GM21529 (cell line): ENCODE data around the gene HDAC9.

Experiments used
- ATAC-seq: cut with Tn5 transposase; IDR thresholded peaks from one replicate; pipeline ENCODE4 v1.9.1; 2021; ENCODE audit not compliant: unreplicated experiment

HDAC9 gene

DNA sequence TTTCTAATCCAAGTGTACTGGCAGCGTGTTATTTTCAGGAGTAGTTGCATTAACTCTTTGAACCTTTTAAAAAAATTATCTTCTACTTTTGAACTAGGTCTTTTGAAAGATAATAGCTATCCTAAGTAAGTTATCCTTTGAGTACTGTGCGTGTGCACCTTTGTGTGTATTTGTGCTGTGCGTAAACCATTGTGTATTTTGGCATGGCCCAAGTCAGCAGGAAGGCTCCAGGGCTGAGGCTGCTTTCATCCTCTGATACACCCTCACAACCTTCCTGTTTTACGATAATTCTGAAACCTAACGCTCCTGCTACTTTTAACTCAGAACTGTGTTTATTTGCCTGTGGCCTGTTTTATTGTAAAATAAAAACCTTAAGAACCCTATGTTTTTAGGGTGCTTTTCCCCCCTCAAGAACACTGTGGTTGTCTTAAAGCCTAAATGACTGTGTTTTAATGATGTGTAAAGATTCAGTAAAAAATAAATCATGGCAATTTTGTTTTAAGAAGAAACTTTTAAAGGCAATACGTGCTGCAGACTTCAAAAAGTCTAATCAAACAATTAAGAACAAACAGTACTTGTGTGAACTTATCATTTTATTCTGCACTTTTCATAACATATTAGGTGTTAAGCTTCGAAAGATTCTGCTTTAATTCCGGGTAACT is 57.5 kb downstream of the HDAC9 start:
- ATAC-seq, result no peak

DNA sequence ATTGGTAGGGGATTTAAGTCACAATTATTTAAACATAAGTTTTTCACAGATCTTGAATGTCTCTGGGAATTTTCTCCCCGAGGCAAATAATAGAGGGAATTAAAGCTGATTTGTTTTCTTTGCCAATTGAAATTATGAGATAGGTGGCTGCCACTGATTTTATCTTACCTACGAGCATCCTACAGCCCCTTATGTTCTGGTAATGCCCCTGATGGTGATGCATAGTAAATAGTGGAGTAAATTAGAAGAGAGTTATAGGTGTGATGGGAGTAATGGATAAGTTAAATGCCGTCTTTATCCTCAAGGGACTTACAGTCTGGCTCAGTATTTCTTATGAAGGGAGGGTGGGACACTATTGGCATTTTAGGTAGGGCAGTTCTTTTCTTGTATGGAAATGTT is 58.1 kb downstream of the HDAC9 start:
- no peak for ATAC-seq

DNA sequence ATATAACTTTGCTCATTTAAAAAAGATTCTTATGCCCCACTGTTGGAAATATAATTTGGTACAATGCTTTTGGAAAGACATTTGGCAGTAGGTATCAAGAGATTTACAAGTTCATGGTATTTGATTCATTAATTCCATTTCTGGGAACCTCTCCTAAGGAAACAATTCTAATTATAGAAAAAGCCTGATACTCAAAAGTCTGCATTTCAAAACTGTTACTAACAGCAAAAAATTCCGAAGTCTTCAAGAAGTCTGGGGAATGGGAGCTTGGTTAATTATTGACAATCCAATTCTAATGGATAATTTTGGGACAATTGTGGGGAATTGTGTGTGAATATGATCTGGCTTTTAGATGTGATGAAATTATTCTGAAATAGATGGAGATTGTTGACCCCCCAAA is 59.6 kb downstream of the HDAC9 start:
- no peak for ATAC-seq

DNA sequence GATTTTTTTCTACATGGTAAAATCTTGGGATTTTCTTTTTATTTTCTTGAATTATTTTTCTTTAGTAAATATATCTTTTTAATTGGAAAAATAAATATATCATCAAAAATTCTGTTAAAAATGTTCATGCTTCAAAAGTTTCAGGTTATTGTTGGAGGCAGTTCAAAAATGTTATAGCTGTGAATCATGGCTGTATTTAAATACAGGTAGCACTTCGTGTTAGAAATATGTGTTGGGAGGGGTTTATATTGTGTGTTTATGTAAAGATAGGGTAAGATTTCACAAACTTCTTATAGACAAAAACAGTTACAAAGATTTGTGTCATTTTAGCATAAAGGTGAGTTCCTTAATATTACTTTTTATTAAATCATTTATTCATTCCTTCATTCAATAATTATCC is 60.4 kb downstream of the HDAC9 start:
- no peak for ATAC-seq

DNA sequence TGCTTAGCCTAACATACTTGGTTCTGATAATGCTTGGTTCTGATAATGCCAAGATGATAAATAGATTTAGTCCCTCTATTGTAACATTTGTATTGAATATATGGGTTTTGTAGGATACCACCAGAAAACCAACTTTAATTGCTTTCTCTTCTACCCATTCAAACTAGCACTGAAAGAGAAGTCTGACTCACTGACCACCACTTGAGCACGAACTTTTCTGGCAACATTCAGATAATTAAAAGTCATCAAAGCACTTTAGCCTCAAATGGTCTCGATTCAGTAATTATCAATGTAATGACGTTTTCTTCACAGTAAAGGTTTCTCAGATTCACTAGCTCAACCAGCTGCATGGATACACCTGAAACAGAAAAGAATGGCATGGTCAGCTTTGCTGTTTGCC is 63.0 kb downstream of the HDAC9 start:
- no peak for ATAC-seq

DNA sequence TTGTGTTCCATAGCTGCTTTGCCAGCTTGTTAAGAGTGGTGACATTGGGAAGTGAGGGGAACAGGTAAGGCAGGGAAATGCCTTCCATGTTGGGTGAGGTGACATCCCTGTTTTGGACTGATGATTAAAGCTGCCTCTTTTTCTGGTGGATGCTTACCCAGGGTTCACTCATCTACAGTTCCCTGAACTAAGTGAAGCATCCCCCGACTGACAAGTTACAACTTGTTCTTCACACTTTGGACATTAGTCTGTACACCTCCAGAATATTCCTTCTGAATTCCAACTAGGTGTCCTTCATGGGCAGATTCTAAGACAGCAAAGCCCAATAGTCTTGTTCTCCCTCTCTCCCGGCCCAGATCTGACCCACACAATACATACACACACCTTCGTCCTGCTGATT is 63.4 kb downstream of the HDAC9 start:
- ATAC-seq, result no peak

DNA sequence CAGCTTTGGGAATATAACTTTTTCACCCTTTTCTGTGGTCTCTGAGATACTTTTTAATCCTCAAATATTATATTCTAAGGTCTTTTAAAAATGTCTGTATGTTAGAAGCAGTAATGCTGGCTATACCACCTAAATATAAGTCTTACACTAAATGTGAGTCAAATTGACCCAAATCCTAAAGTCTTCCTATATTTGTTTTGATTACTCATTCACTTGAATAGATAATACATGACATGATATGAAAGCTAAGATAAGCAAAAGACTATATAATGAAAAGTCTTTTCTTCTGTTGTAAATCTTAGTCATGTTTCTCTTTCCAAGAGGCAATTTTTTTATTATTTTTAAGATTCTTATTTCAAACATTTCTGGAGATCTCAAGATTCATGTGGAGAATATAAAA is 64.2 kb downstream of the HDAC9 start:
- ATAC-seq, result no peak

DNA sequence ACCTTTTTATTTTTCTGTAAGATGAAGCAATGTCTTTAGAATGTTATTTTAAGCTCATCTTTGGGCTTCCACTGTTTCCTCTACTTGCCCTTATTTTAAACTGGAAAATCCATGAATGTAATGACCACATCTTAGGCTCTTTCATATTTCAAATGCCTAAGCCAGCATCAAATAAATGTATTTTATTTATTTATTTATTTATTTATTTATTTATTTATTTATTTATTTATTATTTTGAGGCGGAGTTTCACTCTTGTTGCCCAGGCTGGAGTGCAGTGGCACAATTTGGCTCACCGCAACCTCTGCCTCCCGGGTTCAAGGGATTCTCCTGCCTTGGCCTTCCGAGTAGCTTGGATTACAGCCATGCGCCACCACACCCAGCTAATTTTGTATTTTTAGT is 69.2 kb downstream of the HDAC9 start:
- no peak for ATAC-seq

DNA sequence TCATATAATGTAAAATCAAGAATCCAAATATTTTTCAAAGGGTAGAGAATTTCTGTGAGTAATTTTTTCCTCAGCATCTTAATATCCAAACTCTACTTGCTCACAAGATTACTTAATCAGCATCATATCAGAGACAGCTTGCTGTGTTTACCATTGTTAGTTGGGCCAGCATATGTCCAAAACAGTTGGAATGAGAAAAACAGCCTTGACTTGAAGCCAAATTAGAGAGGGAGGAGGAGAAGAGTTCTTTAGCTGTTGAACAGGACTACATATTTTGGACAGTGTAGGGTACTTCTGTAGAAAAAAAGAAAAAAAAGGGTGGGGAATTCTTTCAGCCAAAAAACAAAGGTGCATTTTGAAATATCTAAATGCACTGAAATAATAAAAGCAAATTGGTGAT is 69.8 kb downstream of the HDAC9 start:
- no peak for ATAC-seq

DNA sequence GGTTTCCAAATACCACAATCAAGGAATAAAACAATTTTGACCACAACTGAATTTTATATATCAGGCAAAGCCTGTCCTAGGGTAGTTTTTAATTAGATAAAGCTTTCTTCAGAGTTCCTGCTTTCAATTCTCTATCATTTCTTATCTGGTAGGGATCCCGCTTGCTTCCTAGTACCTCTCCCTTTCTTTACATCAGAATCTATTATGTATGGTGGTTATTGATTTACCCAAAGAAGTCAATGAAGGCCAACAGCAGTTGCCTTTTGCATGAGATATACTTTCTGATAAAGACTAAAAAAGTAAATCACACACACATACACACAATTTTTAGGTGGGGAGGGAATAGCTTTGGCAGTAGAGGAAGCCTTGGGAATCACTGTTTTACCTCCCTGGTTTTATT is 70.7 kb downstream of the HDAC9 start:
- no peak for ATAC-seq

DNA sequence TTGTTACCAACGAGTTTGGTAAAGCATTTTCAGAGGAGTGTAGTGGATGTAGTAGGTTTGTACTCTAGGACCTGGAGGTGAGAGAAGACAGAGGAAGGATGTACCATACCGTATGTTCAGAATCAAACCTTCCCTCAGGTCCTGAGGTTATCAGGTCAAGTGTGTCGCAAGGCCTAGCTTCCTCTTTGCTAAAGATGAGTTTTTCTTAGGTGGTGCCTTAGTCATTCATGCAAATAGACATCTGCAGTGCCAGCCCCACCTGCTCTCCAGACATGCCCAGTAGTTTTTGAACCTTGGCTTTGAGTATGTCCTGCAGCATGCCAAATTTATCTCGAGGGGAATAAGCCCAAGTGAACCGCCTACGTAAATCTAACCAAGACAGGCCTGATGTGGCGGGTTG is 71.3 kb downstream of the HDAC9 start:
- peak; percentile 95 for ATAC-seq

DNA sequence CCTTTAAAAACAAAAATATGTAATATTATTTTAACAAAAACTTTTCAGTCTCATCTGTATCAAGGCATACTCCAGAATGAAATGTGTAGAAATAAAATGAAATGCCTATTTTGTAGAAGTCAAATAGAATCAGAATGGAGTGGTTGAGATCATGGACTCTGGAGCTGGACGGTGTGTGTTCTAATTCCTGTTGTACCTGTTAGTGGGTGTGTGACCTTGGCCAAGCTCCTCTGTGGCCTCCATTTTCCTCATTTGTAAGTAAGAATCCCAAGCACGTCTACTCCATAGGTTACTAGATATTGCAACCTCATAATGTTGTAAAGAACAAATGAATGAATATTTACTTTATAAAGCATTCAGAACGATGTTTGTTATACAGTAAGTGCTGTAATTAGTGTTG is 74.9 kb downstream of the HDAC9 start:
- ATAC-seq, result no peak

DNA sequence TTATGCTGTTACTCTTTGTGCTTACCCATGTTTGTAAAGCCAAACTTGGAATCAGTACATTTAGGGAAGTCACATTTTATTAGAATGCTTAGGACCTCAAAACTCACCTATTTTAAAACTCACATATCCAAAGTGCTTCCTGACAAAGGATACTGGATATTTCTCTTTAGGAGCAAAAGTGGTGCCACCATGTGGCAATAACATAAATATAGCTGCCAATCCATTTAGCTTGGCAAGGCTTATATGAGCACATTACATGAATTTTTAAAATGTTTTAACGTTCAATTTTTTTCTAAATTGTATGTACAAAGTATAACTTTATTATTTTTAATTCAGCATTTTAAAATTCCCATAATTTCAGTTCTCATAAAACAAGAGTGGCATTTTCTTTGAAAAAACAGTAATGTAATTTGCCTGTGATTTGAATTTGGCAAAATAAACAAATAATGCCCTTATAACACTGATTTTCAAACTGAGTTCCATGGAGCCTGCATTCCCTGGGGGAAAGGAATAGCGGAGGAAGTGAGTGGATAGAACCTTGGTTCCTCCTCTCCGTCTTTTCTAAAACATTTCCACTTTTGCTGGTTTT is 75.4 kb downstream of the HDAC9 start:
- no peak for ATAC-seq

DNA sequence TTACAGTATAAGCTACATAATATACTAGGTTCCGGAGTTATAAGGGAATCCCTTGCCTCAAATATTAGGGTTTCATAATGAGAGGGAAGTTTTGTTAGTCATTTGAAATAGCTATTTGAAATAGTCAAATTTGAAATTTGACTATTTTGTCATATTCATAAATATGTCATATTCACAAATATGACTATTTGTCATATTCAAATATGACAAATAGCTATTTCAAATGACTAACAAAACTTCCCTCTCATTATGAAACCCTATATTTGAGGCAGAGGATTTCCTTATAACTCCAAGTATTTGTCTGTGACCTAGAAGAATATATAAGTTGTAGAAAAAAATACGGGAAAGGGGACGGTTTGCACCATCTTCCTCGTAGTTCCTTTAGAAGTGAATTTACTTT is 76.6 kb downstream of the HDAC9 start:
- no peak for ATAC-seq

DNA sequence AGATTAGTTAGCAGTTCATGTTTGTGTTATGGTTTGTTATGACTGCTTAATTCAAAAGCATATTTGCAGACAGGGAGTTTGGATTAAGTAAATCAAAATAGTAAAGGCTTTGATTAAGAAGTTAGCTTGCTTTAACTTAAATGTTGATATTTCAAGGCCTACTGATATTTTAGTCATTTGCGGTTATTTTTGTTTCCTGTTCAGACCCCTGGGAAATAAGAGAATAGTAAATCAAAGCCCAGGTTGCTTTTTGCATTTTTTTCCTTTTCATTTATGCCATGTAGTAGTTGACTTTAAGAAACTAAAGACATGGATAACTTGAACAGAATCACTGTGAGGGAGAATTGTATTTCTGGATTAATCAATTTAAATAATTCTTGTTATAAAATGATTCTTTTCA is 77.3 kb downstream of the HDAC9 start:
- no peak for ATAC-seq

DNA sequence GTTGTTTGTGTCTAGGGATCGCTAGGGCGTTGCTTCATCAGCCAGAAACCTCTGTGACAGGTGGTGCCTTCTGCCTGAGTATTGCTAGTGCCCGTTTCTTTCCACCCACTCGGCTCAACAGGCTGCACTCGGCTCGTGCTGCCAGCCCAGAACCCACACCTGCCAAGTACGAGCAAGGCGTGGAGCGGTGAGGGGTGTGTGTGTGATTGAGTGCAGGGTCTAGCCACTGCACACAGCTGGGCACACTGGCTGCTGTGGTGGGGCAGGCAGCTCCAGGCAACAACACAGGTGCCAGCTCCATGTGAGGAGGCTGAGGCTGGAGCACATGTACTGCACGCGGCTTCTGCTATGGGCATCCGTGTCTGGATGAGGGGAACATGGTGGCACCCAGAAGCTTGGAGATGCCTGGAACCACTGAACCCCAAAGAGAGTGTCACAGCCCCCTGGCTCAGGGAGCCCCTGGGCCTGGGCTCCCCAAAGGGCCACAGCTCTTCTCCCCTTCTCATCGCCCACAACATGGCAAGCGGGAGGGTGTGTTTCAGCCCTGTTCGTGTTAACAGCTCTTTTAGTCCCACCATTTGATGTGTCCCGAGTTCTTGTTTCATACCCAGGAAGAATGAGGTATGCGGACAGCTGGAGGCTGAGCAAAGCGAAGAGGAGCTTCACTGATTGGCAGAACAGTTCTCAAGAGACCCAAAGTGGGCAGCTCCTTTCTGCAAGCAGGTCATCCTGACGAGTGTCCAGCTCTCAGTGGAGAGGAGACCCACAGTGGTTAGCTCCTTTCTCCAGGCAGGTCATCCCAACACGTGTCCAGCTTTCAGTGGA is 78.1 kb downstream of the HDAC9 start:
- no peak for ATAC-seq

DNA sequence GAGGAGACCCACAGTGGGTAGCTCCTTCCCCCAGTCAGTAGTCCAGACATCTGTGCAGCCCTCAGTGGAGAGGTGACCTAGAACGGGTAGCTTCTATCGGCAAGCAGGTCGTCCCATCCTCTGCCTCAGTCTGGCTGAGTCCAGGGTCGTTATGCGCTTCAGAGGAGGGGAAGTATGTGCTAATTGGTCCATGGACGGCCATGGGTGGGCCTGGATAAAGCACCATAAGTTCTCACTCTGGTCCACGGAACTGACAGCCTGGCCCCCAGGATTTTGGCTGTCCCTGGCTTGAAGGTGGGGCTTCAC is 78.6 kb downstream of the HDAC9 start:
- no peak for ATAC-seq

DNA sequence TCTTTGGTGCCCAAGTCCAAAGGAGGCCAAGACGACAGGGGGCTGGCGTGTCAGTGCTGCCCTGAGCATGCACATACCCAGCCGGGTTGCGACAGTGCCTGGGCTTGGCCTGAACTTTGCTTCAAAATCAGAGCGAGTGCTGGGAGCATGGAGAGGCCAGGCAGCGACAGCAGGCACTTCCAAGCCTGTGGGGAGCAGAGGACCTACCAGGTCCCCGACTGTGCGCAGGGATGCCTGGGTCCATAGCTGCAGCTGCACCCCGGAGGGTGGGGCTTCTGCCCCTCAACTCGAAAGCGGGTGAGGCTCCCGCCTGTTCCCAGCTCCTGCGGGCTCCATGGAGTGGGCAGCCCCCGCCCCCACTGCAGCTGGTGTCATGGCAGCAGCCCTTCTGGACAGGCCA is 79.1 kb downstream of the HDAC9 start:
- no peak for ATAC-seq

DNA sequence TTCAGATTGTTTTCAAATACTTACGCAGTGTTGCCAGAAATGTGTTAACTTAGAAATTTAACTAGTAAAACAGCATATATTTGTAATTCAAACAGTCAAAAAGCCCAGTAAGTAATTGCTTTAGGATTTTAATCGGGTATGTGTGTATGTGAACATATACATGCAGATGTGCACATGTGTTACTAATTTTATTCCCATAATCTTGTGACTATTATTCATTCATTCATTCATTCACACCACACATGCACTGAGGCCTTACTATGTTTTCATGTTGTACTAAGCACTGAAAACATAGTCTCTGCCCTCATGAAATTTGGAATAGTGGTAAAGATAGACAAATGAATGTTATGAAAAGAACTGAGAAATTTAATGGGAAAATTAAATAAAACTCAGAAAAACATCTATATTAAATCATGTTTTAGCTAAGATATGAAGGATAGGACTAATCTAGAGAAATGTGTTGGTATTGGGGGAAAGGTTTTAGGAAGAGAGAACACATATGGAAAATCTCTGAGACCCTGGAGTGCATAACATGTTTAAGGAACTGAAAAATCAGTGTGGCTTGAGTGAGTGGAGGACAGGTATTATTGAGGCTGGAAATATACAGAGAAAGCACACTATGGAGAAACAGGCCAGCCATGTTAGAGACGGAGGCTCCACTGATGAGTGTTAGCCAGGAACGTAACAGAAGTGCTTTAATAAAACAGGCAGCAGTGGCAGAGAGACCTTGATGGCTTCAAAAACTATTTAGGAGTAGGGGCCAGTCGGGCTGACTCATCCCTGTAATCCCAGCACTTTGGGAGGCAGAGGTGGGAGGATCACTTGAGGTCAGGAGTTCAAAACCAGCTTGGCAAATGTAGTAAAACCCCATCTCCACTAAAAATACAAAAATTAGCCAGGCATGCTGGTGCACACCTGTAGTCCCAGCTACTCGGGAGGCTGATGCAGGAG is 80.3 kb downstream of the HDAC9 start:
- no peak for ATAC-seq

DNA sequence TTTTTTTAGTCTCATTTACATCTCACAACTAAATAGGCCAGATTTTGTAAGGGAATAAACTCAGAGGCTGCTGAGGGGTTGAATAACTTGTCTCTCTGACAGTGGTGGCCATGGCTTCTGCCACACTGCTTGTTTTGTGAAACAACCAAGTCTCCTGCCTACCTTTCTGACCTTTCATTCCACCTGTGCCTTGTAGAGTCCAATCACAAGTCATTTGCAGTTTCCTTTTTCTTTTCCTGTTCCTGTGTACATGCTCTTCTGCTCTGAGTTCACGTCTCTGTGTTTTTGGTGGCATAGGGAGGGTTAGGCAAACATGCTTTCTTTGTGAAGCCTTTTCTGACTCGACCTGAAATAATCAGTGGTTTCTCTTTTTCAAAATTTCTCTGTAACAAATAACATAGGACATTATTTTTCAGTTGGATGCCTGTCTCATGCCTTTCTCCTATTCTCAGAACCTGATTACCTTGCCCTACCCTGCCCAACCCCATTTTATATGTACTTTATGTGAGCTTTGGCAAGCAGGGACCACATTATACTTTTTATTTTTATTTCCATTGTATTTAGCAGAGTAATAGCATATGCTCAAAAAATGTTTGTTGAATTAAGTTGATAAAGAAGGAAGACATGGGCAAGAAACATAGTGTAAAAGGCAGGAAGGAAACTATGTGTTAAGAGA is 81.7 kb downstream of the HDAC9 start:
- peak; percentile 48 for ATAC-seq

DNA sequence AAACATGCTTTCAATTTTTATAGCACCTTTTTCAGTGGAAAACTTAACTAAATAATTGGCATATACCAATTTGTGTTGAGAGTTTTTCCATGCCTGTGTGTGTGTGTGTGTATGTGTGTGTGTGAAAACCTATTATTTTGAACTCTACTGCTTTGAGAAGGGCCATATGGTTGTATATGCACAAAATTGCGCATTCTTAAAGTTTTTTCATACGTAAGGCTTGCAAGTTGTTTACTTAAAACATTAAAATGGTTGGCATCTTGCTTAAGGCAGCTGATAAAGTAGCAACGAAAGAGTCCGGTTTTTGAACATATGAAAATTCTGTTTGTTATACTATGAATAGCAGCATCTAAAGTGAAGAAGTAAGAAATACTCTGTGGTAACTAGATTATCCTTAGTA is 84.1 kb downstream of the HDAC9 start:
- ATAC-seq, result no peak
